GM18508 (cell line): Measurements from ENCODE around the gene PAXX.

Experiments
- ATAC-seq: cut with Tn5 transposase; IDR thresholded peaks from one replicate; pipeline ENCODE4 v1.9.1; 2021; ENCODE audit warnings: moderate number of reproducible peaks; ENCODE audit not compliant: insufficient read depth, unreplicated experiment

Gene PAXX, protein sequence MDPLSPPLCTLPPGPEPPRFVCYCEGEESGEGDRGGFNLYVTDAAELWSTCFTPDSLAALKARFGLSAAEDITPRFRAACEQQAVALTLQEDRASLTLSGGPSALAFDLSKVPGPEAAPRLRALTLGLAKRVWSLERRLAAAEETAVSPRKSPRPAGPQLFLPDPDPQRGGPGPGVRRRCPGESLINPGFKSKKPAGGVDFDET

DNA sequence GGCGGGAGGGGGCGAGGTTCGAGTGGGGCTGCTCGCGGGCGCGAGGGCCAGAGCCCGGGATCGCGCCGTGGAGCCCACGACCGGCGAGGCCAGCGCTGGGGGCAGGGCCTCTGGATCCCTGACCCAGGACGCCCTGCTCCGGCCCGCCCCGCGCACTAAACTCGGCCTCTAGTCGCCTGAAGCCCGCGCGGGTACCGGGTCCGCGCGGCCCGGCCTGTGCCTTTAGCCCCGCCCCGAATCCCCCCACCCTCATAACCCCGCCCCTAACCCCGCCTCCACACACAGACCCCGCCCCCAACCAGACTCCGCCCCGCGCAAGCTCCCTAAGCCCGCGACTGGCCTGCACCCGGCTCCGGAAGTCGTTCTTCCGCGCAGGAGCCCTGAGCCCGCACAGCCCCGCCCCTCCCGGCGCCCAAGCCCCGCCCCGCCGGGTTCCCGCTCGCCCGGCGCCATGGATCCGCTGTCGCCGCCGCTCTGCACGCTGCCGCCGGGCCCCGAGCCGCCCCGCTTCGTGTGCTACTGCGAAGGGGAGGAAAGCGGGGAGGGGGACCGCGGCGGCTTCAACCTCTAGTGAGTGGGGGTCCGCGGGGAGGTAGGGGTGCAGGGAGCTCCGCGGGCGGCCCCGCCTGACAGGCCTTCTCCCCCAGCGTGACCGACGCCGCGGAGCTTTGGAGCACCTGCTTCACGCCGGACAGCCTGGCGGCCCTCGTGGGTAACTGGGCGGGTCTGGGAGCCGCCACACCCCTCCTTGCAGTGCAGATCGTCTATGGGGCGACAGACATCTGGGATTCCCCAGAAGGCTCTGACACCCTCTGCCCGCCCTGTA lies at the start of gene PAXX:
TSS of gene PAXX (plus strand) at position 430 of the 826 bp plus-strand sequence. CDS start at position 452, 22 bp downstream.
- ATAC-seq = peak; percentile 35

DNA sequence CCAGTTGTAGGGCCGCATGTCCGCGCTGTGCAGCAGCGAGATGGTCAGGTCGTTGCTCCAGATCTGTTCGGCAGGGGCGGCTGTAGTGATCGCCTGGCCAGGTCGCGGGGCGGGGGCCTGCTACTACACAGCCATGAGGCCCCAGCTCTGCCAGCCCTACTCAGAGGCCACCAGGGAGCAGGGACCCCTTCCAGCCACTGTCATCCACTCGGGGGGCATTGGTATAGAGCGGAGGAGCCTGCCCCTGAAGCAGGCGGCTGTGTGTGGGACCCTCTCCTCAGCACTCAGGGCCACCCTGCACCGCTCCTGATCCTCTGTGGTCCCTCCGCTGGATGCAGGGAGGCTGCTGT lies 49.4 kb upstream of the PAXX start:
- no peak for ATAC-seq

DNA sequence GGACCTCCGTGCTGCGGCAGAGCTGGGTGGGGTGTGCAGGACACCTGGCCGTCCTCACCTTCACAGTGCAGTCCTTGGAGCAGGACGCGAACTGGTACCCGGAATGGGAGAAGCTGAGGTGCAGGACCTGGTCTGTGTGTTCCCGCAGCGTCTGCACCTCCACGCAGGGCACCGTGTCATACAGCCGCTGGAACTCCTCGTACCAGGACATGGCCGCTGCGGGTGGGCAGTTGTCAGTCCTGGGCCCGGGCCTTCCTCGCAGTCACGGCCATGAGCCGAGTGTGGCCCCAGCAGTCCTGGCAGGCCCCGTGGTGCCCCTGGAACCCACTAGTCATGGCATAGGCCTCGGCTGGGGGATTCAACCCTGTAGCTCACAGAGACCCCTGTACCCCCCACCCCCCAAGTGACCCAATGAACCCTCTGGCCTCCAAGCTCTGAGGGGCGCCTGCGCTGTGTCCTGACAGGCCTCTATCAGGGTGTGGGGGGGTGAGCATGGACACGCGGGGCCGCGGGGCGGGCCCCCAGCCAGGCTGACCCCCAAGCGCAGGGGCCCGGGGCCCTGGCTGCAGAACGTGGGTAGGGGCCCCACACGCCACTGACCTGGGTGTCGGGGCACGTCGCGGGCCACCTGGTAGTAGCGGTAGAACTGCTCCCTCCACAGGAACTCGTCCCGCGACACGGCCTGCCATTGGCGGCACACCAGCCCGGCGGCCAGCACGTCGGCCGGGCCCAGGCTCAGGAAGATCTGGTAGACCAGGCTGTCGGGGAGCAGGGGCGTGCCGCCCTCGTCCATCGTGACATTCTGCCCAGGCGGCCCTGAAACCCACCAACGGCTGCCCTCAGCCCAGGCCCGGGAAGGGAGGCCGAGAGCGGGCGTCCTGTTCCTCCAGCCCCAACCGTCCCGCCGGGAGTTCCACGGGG lies 48.7 kb upstream of the PAXX start:
- no peak for ATAC-seq

DNA sequence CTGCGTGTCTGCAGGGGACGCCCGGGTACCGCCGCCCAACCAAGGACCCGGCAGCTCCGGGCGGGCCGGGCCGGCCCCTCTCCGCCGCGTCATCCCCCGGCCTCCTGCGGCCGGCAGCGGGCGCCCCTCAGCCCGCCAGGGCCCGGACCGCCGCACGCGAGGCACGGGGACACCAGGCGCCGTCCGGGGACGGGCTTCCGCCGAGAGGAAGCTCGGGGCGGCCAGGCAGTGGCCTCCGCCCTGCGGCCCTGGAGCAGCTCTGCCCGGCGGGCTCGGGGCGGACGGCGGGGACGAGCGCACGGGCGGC lies 48.1 kb upstream of the PAXX start:
- no peak for ATAC-seq

DNA sequence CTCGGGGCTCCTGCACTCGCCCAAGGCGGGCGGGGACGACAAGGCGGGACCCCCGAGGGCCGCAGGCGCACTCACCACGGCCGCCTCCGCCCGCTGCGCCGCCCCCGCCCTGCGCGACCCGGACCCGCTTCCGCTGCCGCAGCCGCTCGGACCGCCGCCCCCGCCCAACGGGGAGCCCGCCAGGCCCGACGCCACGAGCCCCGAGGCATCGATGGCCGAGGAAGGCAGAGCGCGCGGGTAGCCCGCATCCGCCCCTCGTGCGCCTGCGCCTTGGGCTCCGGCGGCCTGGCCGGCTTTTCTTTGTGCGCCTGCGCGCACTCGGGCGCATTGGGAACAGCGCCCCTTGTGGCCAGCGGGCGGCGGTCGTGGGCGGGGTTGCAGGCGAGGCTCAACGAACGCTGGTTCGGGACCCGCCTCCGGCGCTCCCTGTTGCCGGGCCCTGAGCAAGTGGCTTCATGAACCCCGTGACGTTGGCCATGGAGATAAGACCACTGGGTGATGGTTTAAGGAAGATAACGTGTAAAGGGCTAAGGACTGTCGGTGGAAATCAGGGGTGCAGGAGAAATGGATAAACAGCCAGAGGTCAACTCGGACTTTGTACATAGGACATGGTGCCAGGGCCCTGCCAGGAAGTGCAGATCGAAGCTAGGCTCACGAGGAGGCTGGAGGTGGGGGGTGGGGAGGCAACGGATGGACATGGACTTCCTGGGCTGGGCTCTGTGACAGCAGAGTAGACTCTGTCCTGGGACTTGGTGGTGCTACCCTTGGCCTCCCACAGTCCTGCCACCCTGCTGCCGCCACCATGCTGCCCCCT lies 47.5 kb upstream of the PAXX start, which contains the start of the genes C8G and FBXW5:
TSS of gene C8G (plus strand) at position 725 of the 814 bp plus-strand sequence. CDS start at position 803, 78 bp downstream.
TSS of gene FBXW5 (minus strand) at position 220 of the 814 bp plus-strand sequence. CDS start 655 bp downstream, outside the sequence.
- no peak for ATAC-seq

DNA sequence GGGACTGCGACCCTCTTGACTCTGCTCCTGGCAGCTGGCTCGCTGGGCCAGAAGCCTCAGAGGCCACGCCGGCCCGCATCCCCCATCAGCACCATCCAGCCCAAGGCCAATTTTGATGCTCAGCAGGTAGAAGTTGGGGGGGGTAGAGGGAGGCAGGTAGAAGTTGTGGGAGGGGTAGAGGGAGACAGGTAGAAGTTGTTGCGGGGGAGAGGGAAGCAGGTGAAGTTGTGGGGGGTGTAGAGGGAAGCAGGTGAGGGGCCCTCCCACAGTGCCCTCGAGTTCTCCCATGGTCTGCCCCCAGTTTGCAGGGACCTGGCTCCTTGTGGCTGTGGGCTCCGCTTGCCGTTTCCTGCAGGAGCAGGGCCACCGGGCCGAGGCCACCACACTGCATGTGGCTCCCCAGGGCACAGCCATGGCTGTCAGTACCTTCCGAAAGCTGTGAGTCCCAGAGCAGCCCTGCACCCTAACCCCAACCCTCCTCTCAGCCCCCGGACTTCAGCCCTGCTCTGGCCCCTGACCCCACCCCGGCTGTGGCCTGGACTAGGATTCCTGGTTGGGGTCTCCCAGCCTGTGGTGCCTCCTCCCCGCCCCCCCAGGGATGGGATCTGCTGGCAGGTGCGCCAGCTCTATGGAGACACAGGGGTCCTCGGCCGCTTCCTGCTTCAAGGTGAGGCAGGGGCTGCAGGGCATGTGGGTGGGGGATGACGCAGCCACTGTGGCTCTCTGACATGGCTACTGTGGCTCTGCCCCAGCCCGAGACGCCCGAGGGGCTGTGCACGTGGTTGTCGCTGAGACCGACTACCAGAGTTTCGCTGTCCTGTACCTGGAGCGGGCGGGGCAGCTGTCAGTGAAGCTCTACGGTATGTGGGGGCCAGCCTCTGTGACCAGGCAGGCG lies 46.6 kb upstream of the PAXX start:
- ATAC-seq = no peak

DNA sequence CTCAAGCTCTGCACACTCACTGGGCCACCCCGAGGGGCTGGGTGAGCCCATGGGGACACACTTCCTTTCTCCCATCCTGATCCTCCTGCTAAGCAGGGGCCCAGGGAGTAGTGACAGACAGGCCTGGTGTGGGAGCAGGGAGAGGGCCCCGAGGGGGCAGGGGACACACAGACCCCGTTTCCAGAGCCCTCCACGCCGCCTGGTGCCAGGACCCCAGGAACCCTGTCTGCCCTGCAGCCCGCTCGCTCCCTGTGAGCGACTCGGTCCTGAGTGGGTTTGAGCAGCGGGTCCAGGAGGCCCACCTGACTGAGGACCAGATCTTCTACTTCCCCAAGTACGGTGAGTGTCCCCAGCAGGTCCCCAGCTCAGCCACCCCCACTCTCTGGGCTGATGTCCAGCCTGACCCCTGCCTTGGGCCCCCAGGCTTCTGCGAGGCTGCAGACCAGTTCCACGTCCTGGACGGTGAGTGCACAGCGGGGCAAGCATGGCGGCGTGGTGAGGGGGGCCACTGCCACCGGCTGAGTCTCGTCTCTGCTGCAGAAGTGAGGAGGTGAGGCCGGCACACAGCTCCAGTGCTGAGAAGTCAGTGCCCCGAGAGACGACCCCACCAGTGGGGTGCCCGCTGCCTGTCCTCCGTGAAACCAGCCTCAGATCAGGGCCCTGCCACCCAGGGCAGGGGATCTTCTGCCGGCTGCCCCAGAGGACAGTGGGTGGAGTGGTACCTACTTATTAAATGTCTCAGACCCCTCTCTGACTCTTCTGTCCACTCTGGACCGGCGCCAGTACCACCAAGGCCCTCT lies 45.8 kb upstream of the PAXX start:
- ATAC-seq = no peak

DNA sequence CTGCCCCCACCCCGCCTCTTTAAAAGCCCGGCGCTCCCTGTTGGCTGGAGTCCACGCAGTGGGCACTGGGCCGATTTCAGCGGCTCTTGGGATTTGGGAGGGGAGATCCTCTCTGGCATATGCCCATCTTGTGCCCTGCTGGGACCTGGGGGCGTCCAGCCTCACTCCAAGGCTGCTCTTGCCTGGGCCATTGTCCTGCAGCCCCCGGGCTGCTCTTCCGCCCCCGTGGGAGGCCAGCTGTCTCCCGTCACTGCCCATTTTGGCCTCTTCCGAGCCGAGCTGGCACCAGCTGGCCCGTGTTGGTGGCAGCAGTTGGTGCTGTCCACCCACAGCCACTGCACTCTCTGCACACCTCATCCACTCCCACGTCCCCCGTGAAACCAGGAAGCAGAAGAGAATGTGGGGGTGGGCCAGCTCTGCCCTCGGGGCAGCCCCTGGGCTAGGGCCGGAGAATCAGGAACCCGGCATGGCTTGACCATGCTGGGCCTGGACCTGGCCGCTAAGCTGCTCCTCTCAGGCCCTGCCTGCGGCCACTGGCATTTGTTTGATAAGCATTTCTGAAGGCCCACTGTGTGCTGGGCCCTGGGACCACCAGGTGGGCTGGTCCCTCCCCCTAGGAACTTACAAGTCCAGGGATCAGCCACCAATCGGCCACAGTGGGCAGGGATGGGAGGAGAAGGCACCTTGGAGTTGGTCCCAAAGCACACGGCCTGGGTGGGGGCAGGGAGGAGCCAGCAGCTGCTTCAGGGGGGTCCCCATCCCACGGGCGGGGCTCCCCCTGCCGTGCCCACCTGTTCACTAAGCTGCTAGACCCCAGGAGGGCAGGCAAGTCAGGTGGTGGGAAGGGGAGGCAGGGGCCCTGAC lies 45.0 kb upstream of the PAXX start:
- ATAC-seq = no peak

DNA sequence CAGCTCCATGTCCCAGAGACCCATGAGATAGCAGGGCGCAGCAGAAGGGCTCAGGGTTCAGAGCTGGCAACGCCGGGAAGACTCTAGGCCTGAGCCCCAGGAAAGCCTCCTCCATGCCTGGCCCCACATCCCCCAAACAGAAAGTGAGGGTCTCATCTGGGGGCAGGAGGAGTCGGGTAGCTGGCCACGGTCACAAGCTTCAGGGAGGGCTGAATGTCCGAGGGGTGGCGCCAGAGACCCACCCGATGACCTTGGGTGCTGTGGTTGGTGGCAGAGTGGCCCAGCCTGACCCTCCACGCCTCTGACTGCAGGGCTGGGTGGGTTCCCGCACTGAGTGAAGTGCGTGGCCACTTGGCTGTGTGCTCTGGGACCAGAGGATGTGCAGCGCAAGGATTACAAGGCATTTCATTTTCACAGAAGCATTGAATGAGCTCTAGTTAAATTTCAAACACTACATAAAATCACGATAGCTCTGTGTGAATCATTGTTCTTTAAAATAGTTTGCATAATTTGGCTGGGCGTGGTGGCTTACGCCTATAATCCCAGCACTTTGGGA lies 44.2 kb upstream of the PAXX start:
- ATAC-seq = no peak

DNA sequence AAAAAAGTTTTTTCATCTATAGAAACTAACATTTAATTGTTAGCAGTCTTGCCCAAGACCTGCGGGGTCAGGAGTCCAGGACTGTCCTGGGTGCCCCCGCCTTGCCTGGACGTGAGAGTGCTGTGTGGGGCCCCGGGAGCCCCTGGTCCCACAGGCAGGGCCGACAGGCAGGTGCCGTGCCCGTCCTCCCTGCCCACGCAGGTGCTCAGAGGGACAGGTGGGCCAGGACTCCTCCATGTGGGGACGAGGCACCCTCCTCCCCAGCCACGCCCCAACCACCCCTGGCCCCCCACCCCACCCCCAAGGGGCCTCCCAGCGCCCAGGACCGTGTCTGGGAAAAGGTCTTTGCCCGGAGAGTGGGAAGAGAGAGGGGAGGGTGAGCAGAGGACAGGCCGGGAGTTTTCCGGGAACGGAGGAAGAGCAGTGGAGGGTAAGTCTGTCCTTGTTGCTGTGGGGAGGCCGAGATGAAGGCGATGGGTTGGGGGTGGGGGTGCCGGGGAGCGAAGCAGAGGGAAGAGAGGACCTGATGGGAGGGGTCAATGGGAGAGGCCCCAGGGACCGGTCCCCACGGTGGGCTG lies 42.9 kb upstream of the PAXX start:
- ATAC-seq = no peak

DNA sequence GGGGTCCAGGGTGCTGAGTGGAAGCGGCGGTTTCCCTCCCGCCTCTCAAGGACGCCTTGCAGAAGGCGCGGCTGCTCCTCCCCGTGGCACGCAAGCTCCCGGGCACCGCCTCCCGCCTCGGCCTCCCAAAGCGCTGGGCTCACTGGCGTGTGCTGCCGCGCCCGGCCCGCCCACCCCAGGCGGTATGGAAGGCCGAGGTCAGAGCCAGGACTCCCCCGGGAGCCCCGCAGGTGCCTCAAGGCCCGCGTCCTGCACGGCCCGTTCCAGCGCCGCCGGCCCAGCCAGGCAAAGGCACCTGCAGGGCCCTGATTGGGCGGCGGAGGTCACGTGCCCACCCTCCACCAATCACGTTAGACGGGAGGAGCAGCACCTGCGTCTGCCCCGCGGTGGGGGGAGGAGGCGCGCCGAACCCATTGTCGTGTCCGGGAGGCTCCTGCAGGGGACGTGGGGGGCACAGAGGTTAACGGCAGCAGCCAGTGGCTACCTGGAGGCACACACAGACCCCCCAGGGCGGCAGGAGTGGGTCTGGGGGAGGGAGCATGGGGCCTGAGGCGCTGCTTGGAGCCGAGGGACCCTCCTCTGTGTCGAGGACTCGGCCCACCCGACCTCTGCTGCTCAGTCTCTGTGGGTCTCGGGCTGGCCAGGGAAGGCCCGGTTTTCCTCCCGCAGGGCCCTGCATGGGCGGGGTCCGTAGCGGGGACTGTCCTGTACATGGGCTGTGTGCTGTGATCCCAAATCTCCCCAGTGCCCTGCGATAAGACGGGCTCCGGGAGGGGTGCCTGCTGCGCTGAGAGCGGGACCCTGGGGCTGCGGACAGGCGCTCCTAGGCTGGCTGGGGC lies 42.2 kb upstream of the PAXX start:
- no peak for ATAC-seq

DNA sequence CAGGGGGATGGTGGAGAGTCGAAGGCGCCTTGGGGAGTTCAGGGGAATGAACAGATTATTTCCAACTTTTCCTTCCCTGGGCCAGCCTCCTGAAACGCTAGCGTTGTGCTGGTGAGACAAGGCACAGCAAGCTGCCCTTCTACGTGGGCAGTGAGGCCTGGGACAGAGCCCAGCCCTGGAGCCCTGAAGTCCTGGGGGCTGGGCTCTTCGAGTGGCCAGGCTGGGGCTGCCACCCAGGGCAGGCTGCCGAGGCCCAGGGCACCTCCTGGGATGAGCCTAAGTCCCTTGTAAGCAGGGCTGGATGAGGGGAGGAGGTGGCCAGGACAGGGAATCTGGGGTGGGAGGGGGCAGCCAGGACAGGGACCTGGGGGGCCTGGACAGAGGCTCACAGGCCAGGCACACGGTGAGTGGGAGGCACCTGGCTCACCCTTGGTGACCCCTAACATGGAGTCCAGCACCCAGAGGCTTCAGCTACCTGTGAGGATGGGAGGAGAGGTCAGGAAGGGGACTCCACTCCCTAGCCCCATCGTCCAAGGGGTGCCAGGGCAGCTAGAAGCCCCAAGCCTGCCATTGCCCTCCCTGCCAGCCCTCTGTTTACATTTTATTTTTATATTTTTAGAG lies 41.5 kb upstream of the PAXX start:
- no peak for ATAC-seq

DNA sequence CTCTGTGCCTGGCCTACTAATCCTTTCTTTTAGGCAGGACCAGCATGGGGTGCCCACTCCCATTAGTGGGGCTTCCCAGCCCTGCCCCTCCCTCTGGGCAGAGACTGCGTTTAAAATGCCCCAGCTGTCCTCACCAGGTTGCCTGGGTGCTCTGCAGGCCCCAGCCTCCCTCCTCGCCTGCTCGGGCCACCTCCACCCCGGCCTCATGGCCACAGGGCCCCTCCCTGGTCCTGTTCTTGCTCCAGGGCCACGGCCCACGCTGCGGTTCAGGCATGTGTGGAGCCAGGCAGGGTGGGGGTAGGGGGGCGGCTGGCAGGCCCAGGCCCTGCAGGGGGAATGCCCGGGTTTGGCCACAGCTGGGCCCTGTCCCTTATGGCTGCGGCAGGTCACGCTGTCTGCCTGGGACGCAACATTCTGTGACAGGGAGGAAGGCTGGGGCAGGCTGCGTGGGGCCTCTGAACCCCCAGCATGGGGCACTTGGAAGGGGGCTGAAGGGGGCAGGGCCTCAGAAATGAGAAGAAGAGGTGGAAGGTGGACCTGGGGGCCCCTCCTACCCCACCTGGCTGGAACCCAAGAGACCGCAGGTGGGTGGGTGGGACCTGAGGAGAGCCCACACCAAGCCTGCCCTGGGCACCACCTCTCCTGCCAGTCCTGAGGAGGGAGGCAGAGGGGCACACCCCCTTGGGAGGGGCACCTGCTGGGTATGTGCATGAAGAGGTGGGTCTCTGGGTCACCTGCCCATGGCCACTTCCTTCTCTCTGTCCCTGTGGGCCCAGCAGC lies 40.5 kb upstream of the PAXX start, which contains the start of gene LCN12:
TSS of gene LCN12 (plus strand) at position 733 of the 780 bp plus-strand sequence. CDS start 55 bp downstream, outside the sequence.
- ATAC-seq = no peak

DNA sequence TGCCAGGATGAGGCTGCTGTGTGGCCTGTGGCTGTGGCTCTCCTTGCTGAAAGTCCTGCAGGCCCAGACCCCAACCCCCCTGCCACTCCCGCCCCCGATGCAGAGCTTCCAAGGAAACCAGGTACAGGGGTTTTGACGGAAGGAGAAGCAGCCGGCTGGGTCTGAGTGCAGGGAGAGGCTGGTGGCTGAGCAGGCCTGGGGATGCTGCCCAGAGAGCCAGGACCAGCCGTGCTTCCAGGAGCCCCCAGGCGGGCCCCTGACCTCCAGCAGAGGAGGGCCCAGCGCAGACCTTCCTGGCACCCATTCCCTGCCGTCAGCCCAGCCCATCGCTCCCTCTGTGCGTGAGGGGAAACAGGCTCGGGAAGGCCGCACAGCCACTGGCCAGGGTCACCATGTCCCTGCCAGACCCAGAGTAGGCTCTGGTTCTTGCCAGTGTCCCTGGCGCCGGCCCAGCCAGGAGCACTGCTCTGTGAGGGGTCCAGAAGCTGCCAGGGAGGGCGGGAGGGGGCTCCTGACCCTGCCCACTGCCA lies 39.8 kb upstream of the PAXX start:
- ATAC-seq = no peak
